HG03060 (cell line): ENCODE data around the gene SCMH1.
"Not testable (repeated sequence)": the region's sequence is repeated elsewhere in the genome, so short reads cannot be mapped to it uniquely, and the experiment has no call there.

Experiments
- ATAC-seq: cut with Tn5 transposase; IDR thresholded peaks from one replicate; pipeline ENCODE4 v1.9.1; 2021; ENCODE audit warnings: low read depth, moderate number of reproducible peaks; ENCODE audit not compliant: unreplicated experiment

SCMH1 gene

DNA sequence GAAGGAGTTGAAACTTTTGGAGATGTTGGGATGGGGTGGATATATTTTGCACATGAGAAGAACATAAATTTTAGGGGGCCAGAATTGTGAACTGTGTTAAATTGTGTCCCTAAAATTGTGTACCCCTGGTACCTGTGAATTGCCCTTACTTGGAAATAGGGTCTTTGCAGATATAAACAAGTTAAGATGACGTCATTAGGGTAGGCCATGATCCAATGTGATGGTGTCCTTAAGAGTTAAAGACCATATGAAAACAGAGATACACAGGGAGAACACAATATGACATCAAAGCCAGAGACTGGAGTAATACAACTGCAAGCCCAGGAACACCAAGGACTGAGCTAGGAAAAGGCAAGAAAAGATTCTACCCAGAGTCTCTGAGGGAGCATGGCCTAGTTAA lies 24.0 kb downstream of the SCMH1 start:
- no peak for ATAC-seq

DNA sequence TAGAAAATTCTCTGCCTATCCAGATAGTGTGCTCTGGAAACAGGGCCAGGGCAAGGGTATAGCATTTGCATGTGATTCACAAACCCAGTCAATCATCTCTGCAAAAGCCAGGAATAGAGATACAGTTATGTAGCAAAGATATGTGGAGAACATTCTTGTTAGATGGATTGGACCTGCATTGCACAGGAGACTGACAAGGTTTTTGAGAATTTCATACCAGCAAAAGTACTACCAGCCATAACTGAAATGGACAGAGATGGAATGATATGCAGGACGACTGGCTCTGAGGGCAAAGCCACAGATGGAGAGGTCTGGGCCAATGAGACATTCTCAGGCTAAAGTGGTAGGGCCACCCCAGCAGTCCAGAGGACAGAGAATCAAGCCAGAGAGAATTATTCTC lies 24.7 kb downstream of the SCMH1 start:
- ATAC-seq, result no peak

DNA sequence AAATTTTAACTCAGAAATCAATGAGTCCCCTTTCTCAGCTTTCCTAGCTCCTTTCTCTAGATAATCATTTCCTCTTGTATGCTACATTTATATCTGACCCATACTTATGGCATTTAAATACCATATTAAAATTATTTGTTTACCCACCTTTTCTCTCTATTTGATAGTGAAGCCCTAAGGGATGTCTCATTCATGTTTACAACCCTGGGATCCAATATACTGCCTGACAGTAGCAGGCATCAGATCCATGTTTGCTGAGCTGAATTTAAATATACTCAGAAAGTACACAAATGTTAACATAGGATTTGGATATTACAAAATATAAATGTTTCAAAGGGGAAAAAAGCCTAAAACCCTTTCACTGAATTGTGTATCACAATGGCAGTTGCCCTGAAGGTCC lies 26.5 kb downstream of the SCMH1 start:
- no peak for ATAC-seq

DNA sequence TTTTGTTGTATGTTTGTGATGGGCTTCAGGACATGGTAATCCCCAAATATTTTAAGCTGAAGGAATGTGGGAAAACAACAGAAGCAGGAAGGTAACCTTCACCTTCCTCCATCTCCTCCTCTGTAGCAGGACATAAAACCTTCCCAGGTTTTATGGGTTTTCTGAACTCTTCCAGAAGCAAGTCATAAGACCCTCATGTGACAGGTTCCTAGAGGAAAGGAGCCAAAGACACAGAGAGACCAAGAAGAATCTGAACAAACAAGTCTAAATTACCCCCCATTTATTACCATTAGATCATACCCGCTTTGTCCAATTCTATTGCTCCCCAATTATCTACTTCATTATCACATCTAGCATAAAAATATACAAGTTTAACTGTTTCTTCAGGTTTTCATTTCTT lies 28.8 kb downstream of the SCMH1 start:
- no peak for ATAC-seq

DNA sequence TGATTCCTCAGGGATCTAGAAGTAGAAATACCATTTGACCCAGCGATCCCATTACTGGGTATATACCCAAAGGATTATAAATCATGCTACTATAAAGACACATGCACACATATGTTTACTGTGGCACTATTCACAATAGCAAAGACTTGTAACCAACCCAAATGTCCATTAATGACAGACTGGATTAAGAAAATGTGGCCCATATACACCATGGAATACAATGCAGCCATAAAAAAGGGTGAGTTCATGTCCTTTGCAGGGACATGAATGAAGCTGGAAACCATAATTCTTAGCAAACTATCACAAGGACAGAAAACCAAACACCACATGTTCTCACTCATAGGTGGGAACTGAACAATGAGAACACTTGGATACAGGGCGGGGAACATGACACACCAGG lies 30.5 kb downstream of the SCMH1 start:
- ATAC-seq, result not testable (repeated sequence)

DNA sequence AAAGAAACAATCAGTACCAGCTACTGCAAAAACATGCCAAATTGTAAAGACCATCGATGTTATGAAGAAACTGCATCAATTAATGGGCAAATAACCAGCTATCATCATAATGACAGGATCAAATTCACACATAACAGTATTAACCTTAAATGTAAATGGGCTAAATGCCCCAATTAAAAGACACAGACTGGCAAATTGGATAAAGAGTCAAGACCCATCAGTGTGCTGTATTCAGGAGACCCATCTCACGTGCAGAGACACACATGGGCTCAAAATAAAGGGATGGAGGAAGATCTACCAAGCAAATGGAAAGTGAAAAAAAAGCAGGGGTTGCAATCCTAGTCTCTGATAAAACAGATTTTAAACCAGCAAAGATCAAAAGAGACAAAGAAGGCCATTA lies 35.1 kb downstream of the SCMH1 start:
- ATAC-seq, result not testable (repeated sequence)

DNA sequence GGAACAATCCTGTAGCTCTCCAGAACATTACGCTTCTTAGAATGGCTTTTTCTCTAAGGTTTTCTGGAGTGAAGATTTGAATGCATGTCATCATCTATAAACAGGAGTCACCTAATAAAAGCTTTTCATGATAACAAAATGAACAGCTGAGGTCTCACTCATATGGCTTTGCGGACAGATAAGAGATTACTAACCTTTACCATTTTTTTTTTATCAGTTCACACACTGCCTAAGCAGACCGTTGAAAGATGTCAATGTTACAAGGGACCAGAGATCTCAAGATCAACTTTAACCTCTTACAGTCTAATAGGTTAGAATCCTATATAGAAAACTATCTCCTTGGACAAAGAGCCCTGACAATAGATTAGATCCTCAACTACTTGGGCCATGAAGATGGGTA lies 41.4 kb downstream of the SCMH1 start:
- no peak for ATAC-seq

DNA sequence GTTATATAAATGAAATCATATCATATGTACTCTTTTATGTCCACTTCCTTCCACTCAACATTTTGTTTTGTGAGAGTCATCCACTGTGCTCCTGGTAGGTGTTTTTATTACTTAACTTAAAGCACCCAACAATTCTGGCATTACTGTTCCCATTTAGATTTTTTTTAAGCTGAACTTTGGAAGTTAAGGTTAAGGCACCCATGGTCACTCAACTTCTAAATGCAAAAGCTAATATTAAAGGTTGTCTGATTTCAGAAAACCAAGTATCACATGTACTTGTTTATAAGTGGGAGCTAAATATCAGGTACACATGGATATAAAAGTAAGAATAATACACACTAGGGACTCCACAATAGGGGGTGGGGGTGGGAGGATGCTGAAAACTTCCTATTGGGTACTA lies 42.7 kb downstream of the SCMH1 start:
- no peak for ATAC-seq

DNA sequence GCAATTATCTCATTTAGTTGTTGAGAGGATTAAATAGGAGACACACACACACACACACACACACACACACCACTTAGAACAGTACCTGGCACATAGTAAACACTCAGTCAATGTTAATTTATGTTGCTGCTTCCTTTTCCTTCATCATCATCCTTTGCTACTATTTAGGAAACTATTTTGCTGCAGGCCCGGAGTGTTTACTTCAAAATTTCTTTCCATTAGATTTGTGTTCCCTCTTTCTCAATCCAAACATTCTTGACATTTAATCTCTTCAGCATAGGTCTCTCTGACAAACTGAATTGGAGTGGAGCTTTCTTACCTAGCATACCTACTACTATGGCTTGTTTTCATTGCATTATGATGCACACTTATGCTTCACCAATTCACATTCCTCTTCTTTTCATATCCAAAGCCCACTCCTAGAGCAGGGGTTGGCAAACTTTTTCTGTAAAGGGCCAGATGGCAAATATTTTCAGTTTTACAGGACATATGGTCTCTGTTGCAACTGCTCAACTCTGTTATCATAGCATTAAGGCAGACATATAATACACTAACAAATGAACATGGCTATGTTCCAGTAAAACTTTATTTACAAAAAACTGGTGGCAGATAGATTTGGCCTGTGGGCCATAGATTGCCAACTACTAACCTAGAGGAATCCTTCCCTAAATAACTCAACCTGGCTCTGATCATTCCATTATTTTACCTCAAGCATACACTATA lies 49.5 kb downstream of the SCMH1 start:
- no peak for ATAC-seq

DNA sequence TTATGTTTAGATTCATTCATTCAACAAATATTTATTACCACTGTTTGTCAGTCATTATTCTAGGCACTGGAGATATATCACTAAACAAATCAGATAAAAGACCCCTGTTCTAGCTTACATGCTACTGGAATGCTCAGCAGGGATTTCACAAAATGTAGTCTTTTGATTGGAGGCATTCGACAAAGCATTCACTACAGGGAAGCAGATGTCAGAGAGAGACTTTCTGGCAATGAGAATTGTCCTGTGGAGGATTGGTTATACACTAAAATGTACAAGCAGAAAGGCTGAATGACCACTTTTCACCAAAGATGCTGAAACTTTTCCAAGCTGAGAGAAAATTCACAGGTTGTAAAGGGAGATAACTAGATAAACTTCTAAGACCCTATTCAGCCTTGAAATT lies 57.7 kb downstream of the SCMH1 start:
- ATAC-seq, result no peak

DNA sequence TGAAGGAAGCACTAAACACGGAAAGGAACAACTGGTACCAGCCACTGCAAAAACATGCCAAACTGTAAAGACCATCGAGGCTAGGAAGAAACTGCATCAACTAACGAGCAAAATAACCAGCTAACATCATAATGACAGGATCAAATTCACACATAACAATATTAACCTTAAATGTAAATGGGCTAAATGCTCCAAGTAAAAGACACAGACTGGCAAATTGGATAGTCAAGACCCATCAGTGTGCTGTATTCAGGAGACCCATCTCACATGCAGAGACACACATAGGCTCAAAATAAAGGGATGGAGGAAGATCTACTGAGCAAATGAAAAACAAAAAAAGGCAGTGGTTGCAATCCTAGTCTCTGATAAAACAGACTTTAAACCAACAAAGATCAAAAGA lies 63.9 kb downstream of the SCMH1 start:
- not testable (repeated sequence) for ATAC-seq

DNA sequence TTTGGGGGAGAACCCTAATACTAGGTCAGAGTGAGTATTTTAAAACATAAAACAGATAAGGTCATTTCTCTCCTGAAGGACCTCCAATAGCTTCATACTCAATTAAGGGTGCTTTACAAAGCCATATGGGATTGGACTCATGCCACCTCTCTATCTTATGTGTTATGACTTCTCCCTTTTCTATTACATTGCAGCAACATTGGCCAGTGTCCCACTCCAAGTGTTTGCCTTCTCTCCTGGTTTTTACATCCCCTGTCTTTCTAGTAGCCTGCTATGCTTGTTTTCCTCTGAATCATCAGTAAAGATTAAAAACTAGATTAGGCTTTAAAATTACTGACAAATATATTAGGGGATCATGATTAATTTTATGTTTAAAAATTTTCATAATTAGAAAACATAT lies 66.6 kb downstream of the SCMH1 start:
- no peak for ATAC-seq

DNA sequence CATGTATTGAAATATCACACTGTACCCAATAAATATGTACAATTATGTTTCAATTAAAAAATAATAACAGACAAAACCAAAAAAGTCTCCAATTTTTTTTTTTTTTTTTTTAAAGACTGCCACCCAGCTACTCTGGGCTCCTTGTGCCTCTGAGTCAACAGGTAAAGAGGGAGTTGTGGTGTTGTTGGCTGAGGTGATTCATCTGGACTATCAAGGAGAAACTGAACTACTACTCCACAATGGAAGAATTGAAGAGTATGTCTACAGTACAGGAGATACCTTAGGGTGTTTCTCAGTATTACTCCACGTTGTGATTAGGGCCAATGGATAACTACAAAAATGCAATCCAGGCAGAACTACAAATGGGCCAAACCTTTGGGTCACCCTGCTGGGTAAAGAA lies 67.9 kb downstream of the SCMH1 start:
- no peak for ATAC-seq

DNA sequence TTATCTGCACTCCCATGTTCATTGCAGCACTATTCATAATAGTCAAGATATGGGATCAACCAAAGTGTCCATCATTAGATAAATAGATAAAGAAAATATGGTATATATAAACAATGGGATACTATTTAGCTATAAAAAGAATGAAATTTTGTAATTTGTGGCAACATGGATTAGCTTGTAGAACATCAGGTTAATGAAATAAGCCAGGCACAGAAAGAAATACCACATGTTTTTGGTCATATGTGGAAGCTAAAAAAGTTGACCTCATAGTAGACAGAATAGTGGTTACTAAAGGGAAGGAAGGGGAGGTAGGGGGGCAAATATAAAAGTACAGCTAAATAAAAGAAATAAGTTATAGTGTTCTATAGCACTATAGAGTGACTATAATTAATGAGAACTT lies 68.5 kb downstream of the SCMH1 start:
- no peak for ATAC-seq

DNA sequence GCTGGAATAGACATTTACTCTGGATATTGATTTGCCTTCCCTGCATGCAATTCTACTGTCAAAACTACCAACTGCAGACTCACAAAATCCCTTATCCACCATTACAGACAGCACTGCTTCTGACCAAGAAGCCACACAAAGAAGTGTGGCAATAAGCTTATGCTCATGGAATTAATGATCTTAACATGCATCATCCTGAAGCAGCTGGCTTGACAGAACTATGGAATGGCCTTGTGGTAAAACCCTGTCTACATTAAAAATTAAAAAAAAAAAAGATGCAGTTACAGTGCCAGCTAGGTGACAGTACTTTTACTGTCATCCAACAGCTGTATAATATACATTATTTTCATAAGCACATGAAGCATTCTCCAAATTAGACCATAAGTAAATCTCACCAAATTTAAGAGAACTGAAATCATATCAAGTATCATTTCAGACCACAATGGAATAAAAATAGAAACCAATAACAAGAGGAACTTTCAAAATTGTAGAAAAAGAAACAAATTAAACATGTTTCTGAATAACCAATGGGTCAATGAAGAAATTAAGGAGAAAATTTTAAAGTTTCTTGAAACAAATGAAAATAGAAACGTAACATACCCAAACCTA lies 70.7 kb downstream of the SCMH1 start:
- no peak for ATAC-seq

DNA sequence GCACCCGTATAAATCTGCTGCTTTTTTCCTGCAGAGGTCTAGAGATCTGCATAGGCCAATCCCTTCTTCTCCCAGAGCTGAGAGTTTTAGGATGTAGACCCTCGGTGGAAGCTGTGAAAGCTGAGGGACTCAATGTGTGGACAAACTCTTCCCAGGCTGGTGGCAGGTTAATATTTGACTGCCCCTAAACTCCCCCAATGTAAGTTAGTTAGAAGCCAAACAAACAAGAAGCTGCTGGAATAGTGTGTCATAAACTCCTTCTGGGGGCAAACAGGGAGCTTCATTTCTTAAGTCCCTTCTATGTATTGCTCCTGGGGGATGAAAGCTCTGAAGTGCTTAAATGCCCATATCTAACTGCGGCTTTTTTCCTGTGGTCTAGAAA lies 72.3 kb downstream of the SCMH1 start:
- ATAC-seq, result no peak

DNA sequence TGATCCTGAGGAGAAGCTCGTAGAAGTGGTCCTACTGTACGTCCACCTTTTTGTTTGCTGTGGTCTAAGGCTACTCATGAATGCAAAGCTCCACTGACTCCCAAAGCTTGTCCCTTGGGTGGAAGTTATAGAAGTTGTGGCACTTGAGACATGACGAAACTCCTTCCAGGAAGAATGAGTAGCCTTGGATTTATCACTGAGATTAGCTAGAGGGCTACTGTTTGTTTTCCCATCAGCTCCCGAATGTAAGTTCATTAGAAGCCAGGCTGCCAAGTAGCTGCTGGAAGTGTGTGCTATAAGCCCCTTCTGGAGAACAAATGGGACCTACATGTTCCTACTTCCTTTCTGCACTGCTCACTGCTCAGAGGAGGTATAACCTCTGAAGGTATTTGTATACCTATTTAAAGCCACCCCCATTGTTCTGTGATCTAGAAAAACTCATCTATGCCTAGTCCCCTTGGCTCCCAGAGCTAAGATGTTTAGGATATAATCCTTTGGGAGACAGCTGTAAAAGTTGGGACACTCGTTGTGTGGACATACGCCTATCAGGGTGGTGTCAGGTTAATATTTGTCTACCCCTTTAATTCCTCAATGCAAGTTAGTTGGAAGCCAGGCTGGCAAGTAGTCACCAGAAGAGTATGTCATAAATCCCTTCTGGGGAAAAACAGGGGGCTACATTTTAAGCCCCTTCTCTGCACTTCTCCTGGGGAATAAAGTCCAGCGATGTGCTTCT lies 72.9 kb downstream of the SCMH1 start:
- no peak for ATAC-seq

DNA sequence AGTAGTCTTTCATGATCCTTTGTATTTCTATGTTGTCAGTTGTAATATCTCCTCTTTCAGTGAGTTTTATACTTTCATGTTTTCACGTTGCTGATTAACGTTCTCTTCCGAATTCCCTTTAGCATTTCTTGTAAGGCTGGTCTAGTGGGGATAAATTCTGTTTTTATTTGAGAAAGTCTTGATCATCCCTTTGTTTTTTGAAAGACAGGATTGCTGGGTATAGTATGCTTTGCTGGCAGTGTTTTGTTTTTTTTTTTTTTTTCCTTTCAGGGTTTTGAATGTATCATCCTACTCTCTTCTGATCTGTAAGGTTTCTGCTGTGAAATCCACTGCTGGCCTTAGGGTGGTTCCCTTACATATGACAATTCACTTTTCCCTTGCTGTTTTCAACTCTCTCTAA lies 74.4 kb downstream of the SCMH1 start:
- ATAC-seq, result no peak

DNA sequence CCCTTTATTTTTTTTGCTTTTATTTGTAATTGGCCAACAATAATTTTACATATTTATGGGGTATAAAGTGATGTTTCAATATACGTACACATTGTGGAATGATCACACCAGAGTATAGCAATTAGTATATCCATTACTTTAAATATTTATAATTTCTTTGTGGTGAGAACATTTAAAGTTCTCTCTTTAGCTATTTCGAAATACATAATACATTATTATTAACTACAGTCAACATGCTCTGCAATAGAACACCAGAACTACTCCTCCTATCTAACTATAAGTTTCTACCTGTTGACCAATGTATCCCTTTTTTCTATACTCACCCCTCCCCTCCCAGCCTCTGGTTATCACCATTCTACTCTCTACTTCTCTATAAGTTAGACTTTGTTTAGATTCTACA lies 77.4 kb downstream of the SCMH1 start:
- no peak for ATAC-seq

DNA sequence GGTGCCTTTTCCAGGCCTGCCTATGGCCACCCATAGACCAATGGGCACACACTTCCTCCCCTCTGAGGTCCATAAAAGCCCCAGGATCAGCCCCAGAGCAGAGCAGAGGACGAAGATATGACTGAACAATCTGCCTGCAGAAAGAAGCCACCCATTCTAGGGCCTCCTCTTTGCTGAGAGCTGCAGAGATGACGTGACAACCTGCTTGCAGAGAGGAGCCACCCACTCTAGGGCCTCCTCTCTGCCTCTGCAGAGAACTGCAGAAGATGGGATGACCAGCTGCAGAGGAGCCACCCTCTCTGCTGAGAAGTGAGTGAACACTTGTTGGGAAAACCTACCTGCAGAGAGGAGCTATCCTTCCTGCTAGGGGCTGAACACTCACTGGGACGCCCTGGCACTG lies 79.7 kb downstream of the SCMH1 start:
- no peak for ATAC-seq

DNA sequence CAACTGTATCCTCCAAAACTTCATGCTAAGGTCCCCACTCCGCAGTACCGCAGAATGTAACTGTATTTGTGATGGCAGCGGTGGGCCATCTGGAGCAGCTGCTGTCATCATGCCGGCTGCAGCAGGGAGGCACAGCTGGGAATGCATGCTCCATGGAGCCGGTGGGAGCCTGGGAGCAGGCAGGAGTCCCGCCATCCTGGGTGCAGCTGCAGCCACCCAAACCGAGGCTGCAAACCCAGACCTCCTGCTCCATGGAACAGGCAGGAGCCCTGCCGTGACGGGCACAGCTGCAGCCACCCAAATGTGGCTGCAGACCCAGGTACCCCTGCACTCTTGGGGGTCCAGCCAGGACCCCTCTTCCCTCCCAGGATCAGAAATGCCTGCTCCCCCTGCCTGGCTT lies 80.3 kb downstream of the SCMH1 start:
- ATAC-seq, result no peak

DNA sequence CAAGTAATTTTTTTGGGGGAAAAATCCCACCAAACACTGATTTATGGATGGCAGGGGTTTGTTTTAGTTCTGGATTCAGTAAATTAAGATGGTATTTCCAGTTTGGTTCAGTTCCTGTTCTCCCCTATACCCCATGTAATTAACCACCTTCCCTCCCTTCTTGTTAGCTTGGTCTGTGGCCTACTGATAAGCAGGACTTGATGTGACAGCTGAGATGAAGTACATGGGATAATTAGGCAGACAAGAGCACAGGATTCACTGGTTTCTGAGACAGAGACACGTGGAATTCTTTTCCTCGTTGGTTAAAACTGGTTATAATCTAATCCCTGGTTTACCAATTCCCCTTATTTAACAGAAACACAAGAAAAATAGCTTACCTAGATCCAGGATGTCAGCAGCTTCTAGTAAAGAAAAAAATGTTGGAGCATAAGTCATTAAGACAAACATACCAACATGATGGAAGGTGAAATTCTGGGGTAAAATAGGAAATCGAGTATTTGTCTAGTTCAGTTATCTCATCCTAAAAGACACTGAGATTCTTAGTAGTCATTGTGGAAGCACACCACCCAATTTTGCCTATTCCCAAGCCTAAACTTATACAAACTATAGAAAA lies 81.5 kb downstream of the SCMH1 start:
- ATAC-seq, result no peak
